Epithelial cell of esophagus (primary cell): Measurements from ENCODE around the gene DYNLRB1.
A peak's percentile ranks its signal among the peaks of the same experiment; 100 is the strongest.

ENCODE experiments used
- DNase-seq: peaks from one replicate; pipeline ENCODE4 v3.0.0; 2010; ENCODE audit warnings: low read depth
- H3K4me3 ChIP-seq: 2 replicates; pipeline ENCODE4 v1.5.1; 2011; ENCODE audit warnings: mild to moderate bottlenecking, low read length, control low read depth
- CTCF ChIP-seq: IDR thresholded peaks from 2 replicates; pipeline ENCODE4 v1.5.1; 2011; ENCODE audit warnings: low read depth, mild to moderate bottlenecking, low read length, control low read depth, inconsistent platforms; ENCODE audit not compliant: insufficient read depth; ENCODE audit errors: missing control alignments

Gene DYNLRB1

GRCh38 chr20:34566978-34567891 lies 51.0 kb downstream of the DYNLRB1 start:
- TF ChIP-seq CTCF = no peak
- no peak overlapping the region for H3K4me3 ChIP-seq
- no peak for DNase-seq

- no peak overlapping the region for H3K4me3 ChIP-seq
- TF ChIP-seq CTCF = no peak
- DNase-seq = no peak
Observed at GRCh38 chr20:34567892-34568865, 52.0 kb downstream of the DYNLRB1 start.

GRCh38 chr20:34569598-34569997 lies 53.4 kb downstream of the DYNLRB1 start:
- DNase-seq = no peak
- no peak for TF ChIP-seq CTCF
- H3K4me3 ChIP-seq = no peak overlapping the region

- peak; percentile 67 for DNase-seq
- no peak overlapping the region for H3K4me3 ChIP-seq
- no peak for TF ChIP-seq CTCF
Observed at GRCh38 chr20:34570859-34571306, 54.7 kb downstream of the DYNLRB1 start.

- no peak for DNase-seq
- no peak overlapping the region for H3K4me3 ChIP-seq
- no peak for TF ChIP-seq CTCF
Observed at GRCh38 chr20:34571753-34572152, 55.5 kb downstream of the DYNLRB1 start.

GRCh38 chr20:34573541-34574300 lies 57.5 kb downstream of the DYNLRB1 start:
- TF ChIP-seq CTCF = no peak
- DNase-seq = no peak
- H3K4me3 ChIP-seq = no peak overlapping the region
